Astrocyte (in vitro differentiated cells and primary cell): ENCODE results near the gene LRRC7.

Source experiments
- EZH2 ChIP-seq: IDR thresholded peaks from 2 replicates; pipeline ENCODE4 v1.6.1; 2012; ENCODE audit warnings: mild to moderate bottlenecking, low read length, inconsistent platforms; ENCODE audit not compliant: insufficient read depth
- TF ChIP-seq, protein P1 (sequence below): IDR thresholded peaks from 2 replicates; pipeline ENCODE4 v1.5.1; 2011; ENCODE audit warnings: low read depth, mild to moderate bottlenecking, inconsistent platforms, low read length, moderate library complexity; ENCODE audit not compliant: insufficient read depth

GRCh38 chr1:70061231-70061630 lies 493.5 kb downstream of the LRRC7 start:
- TF ChIP-seq, protein P1, sequence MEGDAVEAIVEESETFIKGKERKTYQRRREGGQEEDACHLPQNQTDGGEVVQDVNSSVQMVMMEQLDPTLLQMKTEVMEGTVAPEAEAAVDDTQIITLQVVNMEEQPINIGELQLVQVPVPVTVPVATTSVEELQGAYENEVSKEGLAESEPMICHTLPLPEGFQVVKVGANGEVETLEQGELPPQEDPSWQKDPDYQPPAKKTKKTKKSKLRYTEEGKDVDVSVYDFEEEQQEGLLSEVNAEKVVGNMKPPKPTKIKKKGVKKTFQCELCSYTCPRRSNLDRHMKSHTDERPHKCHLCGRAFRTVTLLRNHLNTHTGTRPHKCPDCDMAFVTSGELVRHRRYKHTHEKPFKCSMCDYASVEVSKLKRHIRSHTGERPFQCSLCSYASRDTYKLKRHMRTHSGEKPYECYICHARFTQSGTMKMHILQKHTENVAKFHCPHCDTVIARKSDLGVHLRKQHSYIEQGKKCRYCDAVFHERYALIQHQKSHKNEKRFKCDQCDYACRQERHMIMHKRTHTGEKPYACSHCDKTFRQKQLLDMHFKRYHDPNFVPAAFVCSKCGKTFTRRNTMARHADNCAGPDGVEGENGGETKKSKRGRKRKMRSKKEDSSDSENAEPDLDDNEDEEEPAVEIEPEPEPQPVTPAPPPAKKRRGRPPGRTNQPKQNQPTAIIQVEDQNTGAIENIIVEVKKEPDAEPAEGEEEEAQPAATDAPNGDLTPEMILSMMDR, result no peak
- no peak for TF ChIP-seq EZH2
